Muscle layer of duodenum (tissue), 2 donors: ENCODE data around the gene SLC3A2.
"Not testable (repeated sequence)": the region's sequence is repeated elsewhere in the genome, so short reads cannot be mapped to it uniquely, and the experiment has no call there.

Source experiments
- H3K27ac ChIP-seq: one replicate; pipeline ENCODE4 v1.7.0; 2013; ENCODE audit warnings: mild to moderate bottlenecking, low read length
- H3K27me3 ChIP-seq: one replicate; pipeline ENCODE4 v1.7.0; 2013; ENCODE audit warnings: low read depth, mild to moderate bottlenecking, control low read depth, low read length
- H3K36me3 ChIP-seq, 2 donors: one replicate each; pipeline ENCODE4 v1.7.0; 2013; ENCODE audit warnings: low read length in 2 of 2, control low read depth in 1 of 2, mild to moderate bottlenecking in 1 of 2; ENCODE audit not compliant: insufficient read depth in 2 of 2, control insufficient read depth in 1 of 2
- H3K4me1 ChIP-seq, 2 donors: one replicate each; pipeline ENCODE4 v1.7.0; 2013; ENCODE audit warnings: low read length in 2 of 2, mild to moderate bottlenecking in 2 of 2, control low read depth in 1 of 2, moderate library complexity in 1 of 2; ENCODE audit not compliant: insufficient read depth in 2 of 2, control insufficient read depth in 1 of 2
- H3K4me3 ChIP-seq, 2 donors: one replicate each; pipeline ENCODE4 v1.7.0; 2013; ENCODE audit warnings: low read length in 2 of 2, low read depth in 1 of 2, mild to moderate bottlenecking in 1 of 2
- H3K9me3 ChIP-seq, 2 donors: one replicate each; pipeline ENCODE4 v1.7.0; 2013; ENCODE audit warnings: low read length in 2 of 2, control low read depth in 1 of 2, mild to moderate bottlenecking in 1 of 2; ENCODE audit not compliant: control insufficient read depth in 1 of 2
- donor health status: healthy.

Gene SLC3A2

GRCh38 chr11:62842171-62842741 is 38.4 kb upstream of the SLC3A2 start:
- H3K36me3 ChIP-seq: peaks cover 0 to 5% of the 10 kb centered on the region in 2 donors
- peak overlapping the region; percentile 61 to 99 for H3K4me3 ChIP-seq
- no peaks in the 10 kb centered on the region for H3K27me3 ChIP-seq

GRCh38 chr11:62842891-62843290 is 37.8 kb upstream of the SLC3A2 start:
- H3K9me3 ChIP-seq, H3K4me1 ChIP-seq, H3K27me3 ChIP-seq, H3K36me3 ChIP-seq: not testable (repeated sequence)
- peak overlapping the region; percentile 97 for H3K27ac ChIP-seq
- H3K4me3 ChIP-seq: peak overlapping the region in 1 of 2 donors; percentile 61

More at GRCh38 chr11:62842171-62842741, 38.4 kb upstream of the SLC3A2 start:
- H3K4me1 ChIP-seq: peaks cover 3 to 9% of the 10 kb centered on the region in 2 donors
- H3K27ac ChIP-seq: peak overlapping the region; percentile 97
- no peaks in the 10 kb centered on the region for H3K9me3 ChIP-seq

GRCh38 chr11:62843466-62843865 is 37.2 kb upstream of the SLC3A2 start:
- Histone ChIP-seq H3K9me3 (no peaks in the 10 kb centered on the region), H3K36me3 (peaks cover 0 to 5% of the 10 kb centered on the region in 2 donors), H3K27me3 (no peaks in the 10 kb centered on the region), H3K4me1 (peaks cover 3 to 6% of the 10 kb centered on the region in 2 donors), H3K27ac (no peak overlapping the region), H3K4me3 (no peak overlapping the region)

- no peak overlapping the region for H3K27ac ChIP-seq
- H3K9me3 ChIP-seq: no peaks in the 10 kb centered on the region
- no peaks in the 10 kb centered on the region for H3K27me3 ChIP-seq
- no peak overlapping the region for H3K4me3 ChIP-seq
- peaks cover 0 to 5% of the 10 kb centered on the region in 2 donors for H3K36me3 ChIP-seq
- H3K4me1 ChIP-seq: no peaks in the 10 kb centered on the region
Observed at GRCh38 chr11:62844154-62844553, 36.5 kb upstream of the SLC3A2 start.

GRCh38 chr11:62846177-62846576 is 34.5 kb upstream of the SLC3A2 start:
- H3K27ac ChIP-seq: no peak overlapping the region
- no peaks in the 10 kb centered on the region for H3K27me3 ChIP-seq
- no peak overlapping the region for H3K4me3 ChIP-seq
- no peaks in the 10 kb centered on the region for H3K4me1 ChIP-seq
- H3K9me3 ChIP-seq: no peaks in the 10 kb centered on the region
- no peaks in the 10 kb centered on the region for H3K36me3 ChIP-seq

GRCh38 chr11:62847767-62848314 is 32.9 kb upstream of the SLC3A2 start:
- Histone ChIP-seq H3K27me3 (no peaks in the 10 kb centered on the region), H3K9me3 (no peaks in the 10 kb centered on the region), H3K36me3 (peaks cover 12 to 13% of the 10 kb centered on the region in 2 donors)

GRCh38 chr11:62850911-62851806 is 29.5 kb upstream of the SLC3A2 start:
- Histone ChIP-seq H3K36me3 (peaks cover 23 to 30% of the 10 kb centered on the region in 2 donors), H3K27ac (no peak overlapping the region), H3K4me3 (no peak overlapping the region), H3K9me3 (no peaks in the 10 kb centered on the region), H3K4me1 (peaks cover 16 to 22% of the 10 kb centered on the region in 2 donors), H3K27me3 (no peaks in the 10 kb centered on the region)

More at GRCh38 chr11:62847767-62848314, 32.9 kb upstream of the SLC3A2 start:
- H3K4me1 ChIP-seq: no peaks in the 10 kb centered on the region
- H3K4me3 ChIP-seq: no peak overlapping the region
- H3K27ac ChIP-seq: no peak overlapping the region

- Histone ChIP-seq H3K4me3 (no peak overlapping the region), H3K4me1 (peaks cover 16 to 22% of the 10 kb centered on the region in 2 donors), H3K36me3 (peaks cover 23 to 30% of the 10 kb centered on the region in 2 donors), H3K9me3 (no peaks in the 10 kb centered on the region), H3K27ac (peak overlapping the region; percentile 4), H3K27me3 (no peaks in the 10 kb centered on the region)
Observed at GRCh38 chr11:62851807-62852522, 28.7 kb upstream of the SLC3A2 start.

GRCh38 chr11:62852523-62853188 is 28.0 kb upstream of the SLC3A2 start:
- H3K36me3 ChIP-seq: peaks cover 23 to 30% of the 10 kb centered on the region in 2 donors
- H3K4me1 ChIP-seq: peaks cover 16 to 22% of the 10 kb centered on the region in 2 donors
- H3K9me3 ChIP-seq: no peaks in the 10 kb centered on the region
- H3K27ac ChIP-seq: peak overlapping the region; percentile 90
- no peak overlapping the region for H3K4me3 ChIP-seq
- no peaks in the 10 kb centered on the region for H3K27me3 ChIP-seq

- peak overlapping the region; percentile 92 to 98 for H3K4me3 ChIP-seq
- no peaks in the 10 kb centered on the region for H3K27me3 ChIP-seq
- H3K4me1 ChIP-seq: peaks cover 16 to 22% of the 10 kb centered on the region in 2 donors
- peaks cover 23 to 30% of the 10 kb centered on the region in 2 donors for H3K36me3 ChIP-seq
- H3K9me3 ChIP-seq: no peaks in the 10 kb centered on the region
- H3K27ac ChIP-seq: peak overlapping the region; percentile 90
Observed at GRCh38 chr11:62853279-62853965, 27.3 kb upstream of the SLC3A2 start.
